D721Med (cell line): ENCODE results near the gene PTPN14.

Experiments used
- DNase-seq: peaks from one replicate; pipeline ENCODE4 v3.0.0; 2011; ENCODE audit warnings: low spot score; ENCODE audit not compliant: insufficient read length
- FAIRE-seq: peaks from 2 replicates; lab custom pipeline; 2011; peaks lifted over from hg19 to GRCh38; lab: Jason Lieb, UNC
- CTCF ChIP-seq: IDR thresholded peaks from 2 replicates; pipeline ENCODE4 v1.5.1; 2012; ENCODE audit warnings: mild to moderate bottlenecking, control low read depth; ENCODE audit not compliant: insufficient read depth; ENCODE audit errors: missing control alignments

Gene PTPN14

GRCh38 chr1:214476986-214477870, 74.2 kb downstream of the PTPN14 start:
- TF ChIP-seq CTCF, result no peak
- FAIRE-seq, result no peak
- DNase-seq, result no peak

GRCh38 chr1:214476229-214476985, 75.0 kb downstream of the PTPN14 start:
- FAIRE-seq (no peak), DNase-seq (no peak)
- no peak for TF ChIP-seq CTCF

- FAIRE-seq (no peak), DNase-seq (no peak)
- no peak for TF ChIP-seq CTCF
Observed at GRCh38 chr1:214475746-214476145, 75.7 kb downstream of the PTPN14 start.

GRCh38 chr1:214475331-214475730, 76.1 kb downstream of the PTPN14 start:
- no peak for FAIRE-seq
- no peak for TF ChIP-seq CTCF
- no peak for DNase-seq

- no peak for FAIRE-seq
Observed at GRCh38 chr1:214474467-214474866, 76.9 kb downstream of the PTPN14 start.

GRCh38 chr1:214473862-214474261, 77.5 kb downstream of the PTPN14 start:
- DNase-seq (no peak), FAIRE-seq (peak; percentile 80)
- no peak for TF ChIP-seq CTCF

More at GRCh38 chr1:214474467-214474866, 76.9 kb downstream of the PTPN14 start:
- DNase-seq, result no peak
- TF ChIP-seq CTCF, result no peak
